ENCODE data around the gene SYT11. TPM values are rescaled to one million over a fixed set of nuclear protein-coding genes. Genes with fewer than 3 reads are reported as not detected.

Gene SYT11
- total and polyA plus RNA-seq, 10 of the 15 experiments (the other 5 are each of a cell fraction or from before 2014, with no cell fraction given), result 7.7 to 21.2 (median 13.5) TPM

DNA sequence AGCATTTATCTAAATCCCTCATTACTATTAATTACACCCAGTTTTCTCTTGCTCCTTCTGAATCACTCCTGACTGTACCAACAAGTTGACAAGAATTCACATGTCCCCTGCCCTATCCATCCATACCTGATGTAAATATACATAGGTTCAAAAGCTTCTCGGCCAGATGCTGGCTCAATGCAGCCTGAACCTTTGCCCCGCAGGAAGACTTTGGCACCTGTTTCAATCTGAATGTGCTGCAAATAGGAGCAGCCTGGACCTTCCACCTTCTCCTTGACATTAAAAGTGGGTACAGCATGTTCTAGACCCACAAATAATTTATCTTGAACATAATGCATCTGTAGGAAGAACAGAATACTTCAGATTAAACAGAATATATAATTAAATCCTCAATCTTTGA is 66.1 kb downstream of the SYT11 start:
- TF ChIP-seq POLR2A (IDR thresholded peaks at IDR 0.05; ENCODE audit: low read depth, low read length), result no peak
- TF ChIP-seq EGR1 (IDR thresholded peaks at IDR 0.05; ENCODE audit: borderline replicate concordance in 1 of 2, low read depth in 2 of 2, low read length in 2 of 2), result no peak
- no peak for TF ChIP-seq SP1 (IDR thresholded peaks at IDR 0.05; ENCODE audit: low read depth, low read length)
- no peak for TF ChIP-seq TARDBP (IDR thresholded peaks at IDR 0.05; ENCODE audit: borderline replicate concordance)
- H3K9ac ChIP-seq (ENCODE audit: control insufficient read depth, insufficient read depth, low read length), result no peak overlapping the region
- in situ Hi-C loops (cut with MboI) (no loop called here), intact Hi-C loops (cut with micrococcal nuclease; ENCODE audit: unreplicated experiment) (no loop called here)
- SMC1A ChIA-PET (ENCODE audit: uncharacterized antibody, unreplicated experiment), result no interaction called here
- H3K79me2 ChIP-seq (ENCODE audit: control insufficient read depth, insufficient read depth, low read length), result peaks cover 13% of the 10 kb centered on the region
- RAD21 ChIA-PET (ENCODE audit: unreplicated experiment), result interaction anchor here (0.7 kb wide), 2 partner anchors 52 to 53 kb away, joined by 3 read pairs; partner anchors contain the start of gene ARHGEF2
- POLR2A ChIA-PET, result interaction anchor here (0.5 to 0.7 kb wide), 3 partner anchors 8 to 280 kb away, joined by 3 to 5 read pairs (median 4); no protein-coding TSS in a partner anchor
- no TSS peak for BruUV-seq (replicated peaks)
- H4K20me1 ChIP-seq (ENCODE audit: control insufficient read depth, insufficient read depth), result peaks cover 3% of the 10 kb centered on the region
- H3K36me3 ChIP-seq (ENCODE audit: control insufficient read depth in 2 of 2, insufficient read depth in 2 of 2, low read length in 1 of 2), result peaks cover 17 to 49% of the 10 kb centered on the region in 2 experiments
- FAIRE-seq (no peak), ATAC-seq (no peak), DNase-seq (ENCODE audit: low read depth, low spot score) (no peak)
- CTCF ChIA-PET, result no interaction called here
- H3K27ac ChIP-seq (ENCODE audit: control insufficient read depth, insufficient read depth), result no peak overlapping the region
- no peak overlapping the region for H3K4me2 ChIP-seq (ENCODE audit: control insufficient read depth, insufficient read depth)
- H3K4me3 ChIP-seq, result no peak overlapping the region
- no peak overlapping the region for H2AFZ ChIP-seq (ENCODE audit: control insufficient read depth, low read depth, low read length)
- H3K4me1 ChIP-seq (ENCODE audit: control insufficient read depth, insufficient read depth, low read length), result no peaks in the 10 kb centered on the region
- no peaks in the 10 kb centered on the region for H3K9me3 ChIP-seq (replicated peaks; ENCODE audit: control insufficient read depth, insufficient read depth, low read length)
- H3K27me3 ChIP-seq (replicated peaks in 1 of 2; ENCODE audit: control insufficient read depth in 2 of 2, insufficient read depth in 2 of 2, low read length in 1 of 2), result no peaks in the 10 kb centered on the region
- 94% methylated on average over 2 of the region's 2 CpGs for WGBS (ENCODE audit: insufficient coverage, insufficient replicate concordance, low lambda C conversion rate, missing lambda C conversion rate)

DNA sequence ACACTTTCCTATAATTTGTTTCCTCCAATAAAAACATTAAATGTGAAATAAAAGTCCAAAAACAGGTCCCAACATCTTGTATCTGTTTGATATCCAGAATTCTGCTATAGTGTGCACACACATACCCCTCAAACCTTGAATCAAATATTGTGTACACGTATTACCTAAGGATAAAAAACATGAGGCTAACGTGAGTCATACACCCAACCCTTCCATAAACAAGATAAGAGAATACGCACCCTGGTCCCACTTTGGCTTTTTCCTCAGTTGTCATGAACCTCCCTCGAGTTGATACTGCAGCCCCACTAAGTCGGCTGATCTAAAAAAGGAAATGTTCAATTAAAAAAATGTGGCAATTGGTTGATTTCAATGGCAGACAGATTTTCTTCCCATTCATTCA is 69.7 kb downstream of the SYT11 start:
- WGBS (ENCODE audit: insufficient coverage, insufficient replicate concordance, low lambda C conversion rate, missing lambda C conversion rate), result 88% methylated on average over 5 of the region's 5 CpGs
- no TSS peak for BruUV-seq (replicated peaks)
- H3K9me3 ChIP-seq (replicated peaks; ENCODE audit: control insufficient read depth, insufficient read depth, low read length), result no peaks in the 10 kb centered on the region
- no peaks in the 10 kb centered on the region for H3K27me3 ChIP-seq (replicated peaks in 1 of 2; ENCODE audit: control insufficient read depth in 2 of 2, insufficient read depth in 2 of 2, low read length in 1 of 2)
- in situ Hi-C loops (cut with MboI) (no loop called here), intact Hi-C loops (cut with micrococcal nuclease; ENCODE audit: unreplicated experiment) (no loop called here)
- no peak overlapping the region for H3K4me2 ChIP-seq (ENCODE audit: control insufficient read depth, insufficient read depth)
- DNase-seq (ENCODE audit: low read depth, low spot score) (no peak), FAIRE-seq (no peak), ATAC-seq (no peak)
- no peak overlapping the region for H3K9ac ChIP-seq (ENCODE audit: control insufficient read depth, insufficient read depth, low read length)
- H3K36me3 ChIP-seq (ENCODE audit: control insufficient read depth in 2 of 2, insufficient read depth in 2 of 2, low read length in 1 of 2), result peaks cover 7 to 43% of the 10 kb centered on the region in 2 experiments
- no peak overlapping the region for H3K4me3 ChIP-seq
- ChIA-PET SMC1A (ENCODE audit: uncharacterized antibody, unreplicated experiment) (interaction anchor here (1.6 to 5.1 kb wide), 3 partner anchors 13 to 31 kb away, joined by 6 to 22 read pairs (median 7); no protein-coding TSS in a partner anchor), CTCF (no interaction called here), RAD21 (ENCODE audit: unreplicated experiment) (no interaction called here), POLR2A (interaction anchor here (3.0 kb wide), 1 partner anchor 70 kb away, joined by 11 read pairs; the partner anchor contains the start of gene SYT11)
- TF ChIP-seq GABPA (IDR thresholded peaks at IDR 0.05; ENCODE audit: low read depth) (no peak), JUND (IDR thresholded peaks at IDR 0.05; ENCODE audit: low read depth, low read length) (no peak), CHD2 (IDR thresholded peaks at IDR 0.05; ENCODE audit: borderline replicate concordance, low read depth, low read length) (no peak), CREM (IDR thresholded peaks at IDR 0.05; ENCODE audit: low read depth) (no peak), RAD21 (IDR thresholded peaks at IDR 0.05; ENCODE audit: insufficient read depth, low read depth, low read length) (no peak), BCL11A (IDR thresholded peaks at IDR 0.05; ENCODE audit: low read depth, low read length) (no peak), SMAD5 (IDR thresholded peaks at IDR 0.05; ENCODE audit: low read depth) (no peak)
- TF ChIP-seq, protein P1, sequence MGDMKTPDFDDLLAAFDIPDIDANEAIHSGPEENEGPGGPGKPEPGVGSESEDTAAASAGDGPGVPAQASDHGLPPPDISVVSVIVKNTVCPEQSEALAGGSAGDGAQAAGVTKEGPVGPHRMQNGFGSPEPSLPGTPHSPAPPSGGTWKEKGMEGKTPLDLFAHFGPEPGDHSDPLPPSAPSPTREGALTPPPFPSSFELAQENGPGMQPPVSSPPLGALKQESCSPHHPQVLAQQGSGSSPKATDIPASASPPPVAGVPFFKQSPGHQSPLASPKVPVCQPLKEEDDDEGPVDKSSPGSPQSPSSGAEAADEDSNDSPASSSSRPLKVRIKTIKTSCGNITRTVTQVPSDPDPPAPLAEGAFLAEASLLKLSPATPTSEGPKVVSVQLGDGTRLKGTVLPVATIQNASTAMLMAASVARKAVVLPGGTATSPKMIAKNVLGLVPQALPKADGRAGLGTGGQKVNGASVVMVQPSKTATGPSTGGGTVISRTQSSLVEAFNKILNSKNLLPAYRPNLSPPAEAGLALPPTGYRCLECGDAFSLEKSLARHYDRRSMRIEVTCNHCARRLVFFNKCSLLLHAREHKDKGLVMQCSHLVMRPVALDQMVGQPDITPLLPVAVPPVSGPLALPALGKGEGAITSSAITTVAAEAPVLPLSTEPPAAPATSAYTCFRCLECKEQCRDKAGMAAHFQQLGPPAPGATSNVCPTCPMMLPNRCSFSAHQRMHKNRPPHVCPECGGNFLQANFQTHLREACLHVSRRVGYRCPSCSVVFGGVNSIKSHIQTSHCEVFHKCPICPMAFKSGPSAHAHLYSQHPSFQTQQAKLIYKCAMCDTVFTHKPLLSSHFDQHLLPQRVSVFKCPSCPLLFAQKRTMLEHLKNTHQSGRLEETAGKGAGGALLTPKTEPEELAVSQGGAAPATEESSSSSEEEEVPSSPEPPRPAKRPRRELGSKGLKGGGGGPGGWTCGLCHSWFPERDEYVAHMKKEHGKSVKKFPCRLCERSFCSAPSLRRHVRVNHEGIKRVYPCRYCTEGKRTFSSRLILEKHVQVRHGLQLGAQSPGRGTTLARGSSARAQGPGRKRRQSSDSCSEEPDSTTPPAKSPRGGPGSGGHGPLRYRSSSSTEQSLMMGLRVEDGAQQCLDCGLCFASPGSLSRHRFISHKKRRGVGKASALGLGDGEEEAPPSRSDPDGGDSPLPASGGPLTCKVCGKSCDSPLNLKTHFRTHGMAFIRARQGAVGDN (IDR thresholded peaks at IDR 0.05), result no peak
- TF ChIP-seq, protein P2, sequence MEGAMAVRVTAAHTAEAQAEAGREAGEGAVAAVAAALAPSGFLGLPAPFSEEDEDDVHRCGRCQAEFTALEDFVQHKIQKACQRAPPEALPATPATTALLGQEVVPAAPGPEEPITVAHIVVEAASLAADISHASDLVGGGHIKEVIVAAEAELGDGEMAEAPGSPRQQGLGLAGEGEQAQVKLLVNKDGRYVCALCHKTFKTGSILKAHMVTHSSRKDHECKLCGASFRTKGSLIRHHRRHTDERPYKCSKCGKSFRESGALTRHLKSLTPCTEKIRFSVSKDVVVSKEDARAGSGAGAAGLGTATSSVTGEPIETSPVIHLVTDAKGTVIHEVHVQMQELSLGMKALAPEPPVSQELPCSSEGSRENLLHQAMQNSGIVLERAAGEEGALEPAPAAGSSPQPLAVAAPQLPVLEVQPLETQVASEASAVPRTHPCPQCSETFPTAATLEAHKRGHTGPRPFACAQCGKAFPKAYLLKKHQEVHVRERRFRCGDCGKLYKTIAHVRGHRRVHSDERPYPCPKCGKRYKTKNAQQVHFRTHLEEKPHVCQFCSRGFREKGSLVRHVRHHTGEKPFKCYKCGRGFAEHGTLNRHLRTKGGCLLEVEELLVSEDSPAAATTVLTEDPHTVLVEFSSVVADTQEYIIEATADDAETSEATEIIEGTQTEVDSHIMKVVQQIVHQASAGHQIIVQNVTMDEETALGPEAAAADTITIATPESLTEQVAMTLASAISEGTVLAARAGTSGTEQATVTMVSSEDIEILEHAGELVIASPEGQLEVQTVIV (IDR thresholded peaks at IDR 0.05; ENCODE audit: borderline replicate concordance, partially characterized antibody), result no peak
- H2AFZ ChIP-seq (ENCODE audit: control insufficient read depth, low read depth, low read length), result no peak overlapping the region
- peaks cover 10% of the 10 kb centered on the region for H3K4me1 ChIP-seq (ENCODE audit: control insufficient read depth, insufficient read depth, low read length)
- peaks cover 48% of the 10 kb centered on the region for H3K79me2 ChIP-seq (ENCODE audit: control insufficient read depth, insufficient read depth, low read length)
- no peak overlapping the region for H3K27ac ChIP-seq (ENCODE audit: control insufficient read depth, insufficient read depth)
- H4K20me1 ChIP-seq (ENCODE audit: control insufficient read depth, insufficient read depth), result peaks cover 5% of the 10 kb centered on the region; the same call in 1 of the 2 replicates

Data from GM12878 (cell line).